BE2C (cell line): ENCODE measurements around the gene CDH11.

ENCODE experiments used
- DNase-seq: peaks from one replicate; pipeline ENCODE4 v3.0.0-alpha.2; 2020
- H3K27me3 ChIP-seq: fragments of 250-450 bp; sonication (Bioruptor Pico); 2 replicates; pipeline ENCODE4 v1.5.1; 2020; ENCODE audit warnings: mild to moderate bottlenecking
- H3K36me3 ChIP-seq: fragments of 250-450 bp; sonication (Bioruptor Pico); 2 replicates; pipeline ENCODE4 v1.5.1; 2020; ENCODE audit warnings: mild to moderate bottlenecking
- H3K4me1 ChIP-seq: fragments of 250-450 bp; sonication (Bioruptor Pico); 2 replicates; pipeline ENCODE4 v1.5.1; 2020
- H3K4me3 ChIP-seq: 2 replicates; pipeline ENCODE4 v1.5.1; 2011; ENCODE audit warnings: low read depth, low read length
- H3K9me3 ChIP-seq: fragments of 250-450 bp; sonication (Bioruptor Pico); 2 replicates; pipeline ENCODE4 v1.5.1; 2020
- CTCF ChIP-seq: IDR thresholded peaks from 2 replicates; pipeline ENCODE4 v1.5.1; 2012; ENCODE audit warnings: mild to moderate bottlenecking, low read depth, low read length

The CDH11 gene

GRCh38 chr16:65071433-65072311 is 50.2 kb downstream of the CDH11 start:
- H3K4me3 ChIP-seq, result no peak overlapping the region
- H3K27me3 ChIP-seq, result no peaks in the 10 kb centered on the region
- DNase-seq, result no peak
- H3K9me3 ChIP-seq, result no peaks in the 10 kb centered on the region
- H3K36me3 ChIP-seq, result no peaks in the 10 kb centered on the region
- 0 out of 2 replicates have a peak, but pooled peaks cover 3% of the 10 kb centered on the region for H3K4me1 ChIP-seq
- no peak for TF ChIP-seq CTCF

DNA sequence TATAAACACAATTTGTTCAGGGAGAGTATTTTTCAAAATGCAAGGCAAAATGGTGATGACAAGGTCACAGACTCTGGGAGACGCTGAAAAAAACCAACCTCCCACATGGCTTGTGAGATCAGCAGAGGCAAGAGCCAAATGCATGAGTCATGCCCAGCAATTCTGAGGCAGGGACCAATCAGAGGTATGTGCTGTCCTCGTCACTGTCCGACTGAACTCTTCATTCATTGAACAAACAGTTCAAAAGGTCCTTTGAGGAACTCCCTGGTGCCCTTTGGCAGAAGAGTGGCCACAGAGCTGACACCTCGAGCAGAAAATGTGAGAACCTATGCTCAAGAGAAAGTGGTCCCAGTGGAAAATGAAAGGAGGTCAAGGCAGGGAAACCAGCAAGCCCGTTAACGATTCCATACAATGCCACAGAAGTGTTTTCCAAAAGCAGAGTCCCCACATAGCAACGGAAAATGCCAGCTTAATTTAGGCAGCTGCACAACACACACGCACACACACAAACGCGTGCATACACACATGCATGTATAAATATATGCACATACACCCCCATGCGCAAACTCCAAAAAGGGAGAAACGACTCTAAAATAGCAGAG is 50.9 kb downstream of the CDH11 start:
- peak; percentile 68 for DNase-seq
- Histone ChIP-seq H3K4me3 (no peak overlapping the region), H3K9me3 (no peaks in the 10 kb centered on the region), H3K36me3 (no peaks in the 10 kb centered on the region), H3K27me3 (no peaks in the 10 kb centered on the region), H3K4me1 (0 out of 2 replicates have a peak, but pooled peaks cover 3% of the 10 kb centered on the region)
- TF ChIP-seq CTCF, result no peak

DNA sequence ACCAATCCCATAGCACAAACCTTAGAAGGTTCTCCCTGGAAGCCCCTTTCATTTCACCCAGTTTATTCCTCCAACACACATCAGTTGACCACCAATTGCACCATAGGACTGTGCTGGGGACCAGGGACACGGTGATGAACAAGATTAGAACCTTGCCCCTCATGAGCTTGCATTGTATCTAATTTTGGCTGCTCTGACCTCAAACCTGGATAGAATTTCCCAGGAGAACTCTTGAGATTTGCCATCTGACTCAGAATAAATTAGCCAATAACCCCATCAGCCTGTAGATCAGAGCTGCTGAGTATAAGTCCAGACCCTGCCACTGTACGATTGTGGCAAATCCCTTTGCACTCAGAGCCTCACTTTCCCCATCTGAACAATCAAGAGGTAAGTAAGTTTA is 52.1 kb downstream of the CDH11 start:
- 0 out of 2 replicates have a peak, but pooled peaks cover 3% of the 10 kb centered on the region for H3K4me1 ChIP-seq
- DNase-seq, result no peak
- H3K36me3 ChIP-seq, result no peaks in the 10 kb centered on the region
- H3K9me3 ChIP-seq, result no peaks in the 10 kb centered on the region
- no peak for TF ChIP-seq CTCF
- no peaks in the 10 kb centered on the region for H3K27me3 ChIP-seq
- no peak overlapping the region for H3K4me3 ChIP-seq

- H3K27me3 ChIP-seq, result no peaks in the 10 kb centered on the region
- 0 out of 2 replicates have a peak, but pooled peaks cover 3% of the 10 kb centered on the region for H3K4me1 ChIP-seq
- TF ChIP-seq CTCF, result no peak
- no peaks in the 10 kb centered on the region for H3K9me3 ChIP-seq
- no peak overlapping the region for H3K4me3 ChIP-seq
- DNase-seq, result no peak
- no peaks in the 10 kb centered on the region for H3K36me3 ChIP-seq
Observed at GRCh38 chr16:65069065-65069464, 52.8 kb downstream of the CDH11 start.

DNA sequence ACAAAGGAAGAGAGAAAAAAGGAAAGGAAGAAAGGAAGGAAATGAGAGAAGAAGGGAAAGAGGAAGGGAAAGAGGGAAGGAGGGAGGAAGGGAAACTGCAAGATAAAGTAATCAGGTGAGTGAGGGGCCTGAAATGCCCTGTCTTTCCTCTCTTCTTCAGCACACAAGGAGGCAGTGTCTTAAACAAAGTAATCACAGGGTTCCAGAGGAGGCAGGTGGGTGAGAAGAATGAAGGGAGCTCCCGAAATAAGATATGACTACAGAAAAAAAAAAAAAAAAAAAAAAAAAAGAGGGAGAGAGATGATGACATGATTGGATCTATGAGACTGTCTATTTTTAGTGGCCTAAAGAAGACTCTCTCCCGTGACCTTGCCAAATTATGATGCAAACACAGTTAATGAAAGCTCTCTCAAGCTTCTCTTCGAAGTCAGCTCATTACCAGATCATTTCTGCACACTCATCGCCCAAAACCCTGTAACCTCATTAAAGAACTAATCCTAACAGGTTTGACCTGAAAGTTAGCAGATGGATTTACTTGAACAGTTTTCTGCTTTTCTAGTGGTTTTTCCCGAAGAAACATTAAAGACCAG is 53.6 kb downstream of the CDH11 start:
- no peak for DNase-seq
- no peak overlapping the region for H3K4me3 ChIP-seq

More for the DNA sequence above, 53.6 kb downstream of the CDH11 start:
- Histone ChIP-seq H3K4me1 (0 out of 2 replicates have a peak, but pooled peaks cover 3% of the 10 kb centered on the region), H3K27me3 (no peaks in the 10 kb centered on the region), H3K36me3 (no peaks in the 10 kb centered on the region), H3K9me3 (no peaks in the 10 kb centered on the region)
- no peak for TF ChIP-seq CTCF
